Cardiac fibroblast (primary cell): ENCODE measurements around the gene PHF11.

ENCODE experiments used
- DNase-seq, 2 donors: peaks; one replicate each; pipeline versions ENCODE4 v3.0.0 to v3.0.0-alpha.2; 2010; ENCODE audit warnings: low read depth in 2 of 2
- H3K4me3 ChIP-seq, 2 donors: replicated peaks in 1 of 2; 1 replicate in 1 of 2; 2 replicates in 1 of 2; pipeline ENCODE4 v1.5.1; 2011; ENCODE audit warnings: low read depth in 2 of 2, low read length in 2 of 2, mild to moderate bottlenecking in 2 of 2, moderate library complexity in 1 of 2
- TF ChIP-seq, protein P1 (sequence below): IDR thresholded peaks from one replicate; pipeline ENCODE4 v1.5.1; 2011; ENCODE audit warnings: low read depth, mild to moderate bottlenecking, low read length, inconsistent platforms

Gene PHF11

DNA sequence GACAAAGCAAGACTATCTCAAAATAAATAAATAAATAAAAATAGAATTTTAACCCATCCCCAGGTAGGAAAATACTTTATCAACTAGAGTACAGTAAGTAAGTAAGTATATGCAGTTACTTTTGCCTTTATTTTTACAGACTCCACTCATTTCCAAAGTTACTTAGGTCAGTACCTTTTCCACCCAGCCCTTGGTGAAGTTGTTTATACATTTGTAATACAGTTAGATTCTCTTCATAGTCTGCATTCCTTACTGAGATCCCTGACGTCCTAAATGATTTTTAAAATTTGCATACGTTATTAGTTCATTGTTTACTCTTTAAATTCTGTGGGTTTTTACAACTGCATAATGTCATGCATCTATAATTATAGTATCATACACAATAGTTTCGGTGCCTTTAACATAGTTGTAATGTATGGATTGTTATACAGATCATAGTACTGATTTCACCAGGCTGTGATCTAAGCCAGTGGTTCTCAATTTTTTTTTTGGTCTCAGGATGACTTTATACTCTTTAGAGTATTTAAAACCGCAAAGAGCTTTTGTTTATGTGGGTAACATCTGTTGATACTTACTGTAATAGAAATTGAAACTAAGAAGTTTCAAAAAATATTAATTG lies 41.3 kb upstream of the PHF11 start:
- H3K4me3 ChIP-seq, result no peak overlapping the region
- peak; percentile 12 to 43 for DNase-seq

DNA sequence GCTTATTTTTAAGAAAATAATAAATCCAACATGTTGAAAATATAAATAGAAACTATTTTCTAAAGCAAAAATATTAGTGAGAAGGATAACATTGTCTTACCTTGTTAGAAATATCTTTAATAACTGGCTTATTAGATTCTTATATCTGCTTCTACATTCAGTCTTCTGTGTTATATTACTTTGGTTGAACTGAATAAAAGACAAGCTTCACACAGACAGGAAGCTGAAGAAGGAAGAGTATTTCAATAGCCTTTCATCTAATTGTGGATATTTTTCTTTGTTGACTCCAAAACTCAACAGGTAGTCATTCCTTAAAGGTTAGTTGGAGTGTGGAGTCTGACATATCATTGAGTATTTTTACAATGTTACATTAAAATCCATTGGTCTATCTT lies 40.8 kb upstream of the PHF11 start:
- no peak overlapping the region for H3K4me3 ChIP-seq
- TF ChIP-seq, protein P1, sequence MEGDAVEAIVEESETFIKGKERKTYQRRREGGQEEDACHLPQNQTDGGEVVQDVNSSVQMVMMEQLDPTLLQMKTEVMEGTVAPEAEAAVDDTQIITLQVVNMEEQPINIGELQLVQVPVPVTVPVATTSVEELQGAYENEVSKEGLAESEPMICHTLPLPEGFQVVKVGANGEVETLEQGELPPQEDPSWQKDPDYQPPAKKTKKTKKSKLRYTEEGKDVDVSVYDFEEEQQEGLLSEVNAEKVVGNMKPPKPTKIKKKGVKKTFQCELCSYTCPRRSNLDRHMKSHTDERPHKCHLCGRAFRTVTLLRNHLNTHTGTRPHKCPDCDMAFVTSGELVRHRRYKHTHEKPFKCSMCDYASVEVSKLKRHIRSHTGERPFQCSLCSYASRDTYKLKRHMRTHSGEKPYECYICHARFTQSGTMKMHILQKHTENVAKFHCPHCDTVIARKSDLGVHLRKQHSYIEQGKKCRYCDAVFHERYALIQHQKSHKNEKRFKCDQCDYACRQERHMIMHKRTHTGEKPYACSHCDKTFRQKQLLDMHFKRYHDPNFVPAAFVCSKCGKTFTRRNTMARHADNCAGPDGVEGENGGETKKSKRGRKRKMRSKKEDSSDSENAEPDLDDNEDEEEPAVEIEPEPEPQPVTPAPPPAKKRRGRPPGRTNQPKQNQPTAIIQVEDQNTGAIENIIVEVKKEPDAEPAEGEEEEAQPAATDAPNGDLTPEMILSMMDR, result no peak
- no peak for DNase-seq

More for the DNA sequence above, 41.3 kb upstream of the PHF11 start:
- TF ChIP-seq, protein P1, result no peak

DNA sequence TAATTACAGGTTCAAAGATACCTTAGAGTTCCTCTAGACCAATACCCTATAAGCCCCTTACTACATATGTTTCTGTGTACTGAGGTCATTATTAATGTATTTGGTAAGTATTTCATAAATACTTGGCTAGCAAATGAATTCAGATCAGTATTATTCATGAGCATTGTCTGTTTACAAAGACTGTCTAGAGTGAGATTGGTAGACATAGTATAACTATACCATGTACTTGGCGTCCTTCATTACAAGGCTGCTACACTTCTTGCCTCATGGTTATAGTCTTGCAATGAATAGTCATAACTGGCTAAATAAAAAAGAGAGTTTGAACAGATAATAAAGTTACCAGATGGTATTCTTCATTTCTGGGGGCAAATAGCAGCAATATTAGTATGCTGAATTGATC lies 39.6 kb upstream of the PHF11 start:
- DNase-seq, result peak in 1 of 2 donors; percentile 59
- H3K4me3 ChIP-seq, result no peak overlapping the region
- TF ChIP-seq, protein P1, result no peak

DNA sequence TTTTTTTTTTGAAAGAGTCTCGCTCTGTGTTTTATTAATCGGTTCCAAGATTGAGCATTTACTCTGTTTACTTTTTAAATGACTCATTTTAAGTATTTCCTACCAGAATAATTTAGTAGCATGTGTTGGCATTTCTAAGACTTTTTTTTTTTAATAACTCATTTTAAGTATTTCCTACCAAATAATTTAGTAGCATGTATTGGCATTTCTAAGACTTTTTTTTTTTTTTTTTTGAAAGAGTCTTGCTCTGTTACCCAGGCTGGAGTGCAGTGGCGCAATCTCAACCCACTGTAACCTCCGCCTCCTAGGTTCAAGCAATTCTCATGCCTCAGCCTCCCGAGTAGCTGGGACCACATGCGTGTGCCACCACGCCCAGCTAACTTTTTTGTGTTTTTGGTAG lies 38.5 kb upstream of the PHF11 start:
- DNase-seq, result peak in 1 of 2 donors; percentile 39
- H3K4me3 ChIP-seq, result no peak overlapping the region
- TF ChIP-seq, protein P1, result no peak

DNA sequence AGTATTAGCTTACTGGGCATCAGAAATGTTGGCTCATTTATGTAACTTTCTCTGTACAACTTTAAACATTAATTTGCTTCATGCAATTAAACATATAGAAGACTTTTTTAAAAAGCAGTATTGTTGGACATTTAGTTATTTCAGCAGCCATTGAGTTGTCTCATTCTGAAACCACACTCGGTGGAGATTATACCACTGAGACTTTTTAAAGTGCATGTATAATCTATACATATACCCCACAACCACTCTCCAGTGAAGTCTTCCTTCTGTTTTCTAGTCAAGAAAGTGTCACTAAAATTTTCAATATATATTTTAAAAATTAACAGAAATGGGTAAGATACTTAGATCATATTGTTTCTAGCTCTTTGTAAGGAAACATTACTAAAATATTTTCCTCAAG lies 36.2 kb upstream of the PHF11 start:
- H3K4me3 ChIP-seq, result no peak overlapping the region
- TF ChIP-seq, protein P1, result no peak
- no peak for DNase-seq

DNA sequence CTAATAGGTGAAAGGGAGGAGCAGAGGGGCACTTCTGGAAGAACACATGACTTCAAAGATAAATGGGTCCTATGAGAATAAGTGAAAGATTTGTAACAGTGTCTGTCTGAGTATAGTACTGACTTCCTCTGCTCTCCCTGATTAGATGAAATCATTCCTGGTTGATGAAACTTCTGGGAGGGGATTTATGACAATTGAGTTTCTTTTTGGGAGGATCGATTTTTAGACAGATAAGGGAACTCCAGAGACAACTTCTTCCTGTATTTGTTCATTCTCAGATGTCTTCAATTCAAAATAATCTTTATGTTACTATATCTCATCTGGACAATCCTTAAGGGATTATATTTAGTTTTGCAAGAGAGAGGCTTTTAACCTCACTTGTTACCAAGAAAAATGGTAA lies 31.7 kb upstream of the PHF11 start:
- DNase-seq, result no peak
- H3K4me3 ChIP-seq, result no peak overlapping the region
- TF ChIP-seq, protein P1, result no peak

DNA sequence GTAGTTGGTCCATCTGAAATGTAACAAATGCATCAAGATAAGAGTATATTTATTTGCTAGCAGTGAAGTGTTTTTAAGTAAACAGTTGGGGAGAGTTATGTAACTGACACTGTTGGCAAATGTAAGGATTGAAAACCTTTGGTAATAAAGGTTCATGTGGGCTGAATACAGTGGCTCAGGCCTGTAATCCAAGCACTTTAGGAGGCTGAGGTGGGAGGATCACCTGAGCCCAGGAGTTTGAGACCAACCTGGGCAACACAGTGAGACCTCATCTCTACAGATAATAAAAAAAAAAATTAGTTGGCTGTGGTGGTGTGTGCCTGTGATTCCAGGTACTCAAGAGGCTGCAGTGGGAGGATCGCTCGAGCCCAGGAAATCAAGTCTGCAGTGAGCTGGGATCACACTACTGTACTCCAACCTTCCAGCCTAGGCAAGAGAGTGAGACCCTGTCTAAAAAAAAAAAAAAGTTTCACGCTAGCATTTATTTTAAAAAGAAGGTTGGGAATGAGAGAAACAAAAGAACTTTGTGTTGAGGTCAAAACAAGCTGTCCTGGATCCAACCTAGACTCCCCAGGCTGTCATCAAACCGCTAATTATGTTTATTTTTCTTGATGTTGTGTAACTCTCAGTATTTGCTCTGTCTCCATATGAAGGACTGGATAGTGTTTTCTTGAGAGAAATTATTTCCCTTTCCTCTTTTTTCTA lies 31.0 kb upstream of the PHF11 start:
- peak in 1 of 2 donors; percentile 20 for DNase-seq
- TF ChIP-seq, protein P1, result no peak
- no peak overlapping the region for H3K4me3 ChIP-seq
